Neuronal stem cell (in vitro differentiated cells): Measurements from ENCODE around the gene JMJD8.
A peak's percentile ranks its signal among the peaks of the same experiment; 100 is the strongest.

Source experiments
- DNase-seq: peaks from one replicate; pipeline ENCODE4 v3.0.0-alpha.2; 2013; ENCODE audit warnings: low spot score
- H2AFZ ChIP-seq: one replicate; pipeline ENCODE4 v1.6.1; 2013; ENCODE audit warnings: mild to moderate bottlenecking, low read length, inconsistent platforms
- H2AK5ac ChIP-seq: 2 replicates; pipeline ENCODE4 v1.6.1; 2013; ENCODE audit warnings: low read depth, mild to moderate bottlenecking, inconsistent platforms, low read length, moderate library complexity, mixed read lengths
- H2BK120ac ChIP-seq: 2 replicates; pipeline ENCODE4 v1.6.1; 2013; ENCODE audit warnings: low read depth, mild to moderate bottlenecking, inconsistent platforms, low read length, moderate library complexity, mixed read lengths
- H2BK12ac ChIP-seq: one replicate; pipeline ENCODE4 v1.6.1; 2013; ENCODE audit warnings: low read length, inconsistent platforms
- H2BK15ac ChIP-seq: 2 replicates; pipeline ENCODE4 v1.6.1; 2013; ENCODE audit warnings: mild to moderate bottlenecking, low read length, inconsistent platforms, mixed read lengths
- H2BK5ac ChIP-seq: one replicate; pipeline ENCODE4 v1.6.1; 2013; ENCODE audit warnings: inconsistent platforms, mild to moderate bottlenecking, low read length, moderate library complexity
- H3K14ac ChIP-seq: one replicate; pipeline ENCODE4 v1.6.1; 2013; ENCODE audit warnings: low read length, inconsistent platforms
- H3K18ac ChIP-seq: 2 replicates; pipeline ENCODE4 v1.6.1; 2013; ENCODE audit warnings: low read length, inconsistent platforms
- H3K23ac ChIP-seq: 2 replicates; pipeline ENCODE4 v1.6.1; 2013; ENCODE audit warnings: low read depth, mild to moderate bottlenecking, mixed read lengths, low read length, inconsistent platforms; ENCODE audit not compliant: poor library complexity
- H3K27ac ChIP-seq: replicated peaks from 3 replicates; pipeline ENCODE4 v1.5.1; 2013; ENCODE audit warnings: low read length, inconsistent platforms
- H3K27me3 ChIP-seq, 3 experiments: 2 replicates each; pipeline ENCODE4 v1.6.1; 2013; ENCODE audit warnings: low read length in 3 of 3, mild to moderate bottlenecking in 2 of 3, inconsistent platforms in 1 of 3, low read depth in 1 of 3, mixed read lengths in 1 of 3, moderate library complexity in 1 of 3; ENCODE audit not compliant: control insufficient read depth in 3 of 3, insufficient read depth in 3 of 3
- H3K36me3 ChIP-seq, 2 donors: replicated peaks in 1 of 2; 2 replicates each; pipeline ENCODE4 v1.6.1; 2013; ENCODE audit warnings: low read length in 2 of 2; ENCODE audit not compliant: control insufficient read depth in 2 of 2, insufficient read depth in 2 of 2
- H3K4ac ChIP-seq: 2 replicates; pipeline ENCODE4 v1.6.1; 2013; ENCODE audit warnings: inconsistent platforms, mild to moderate bottlenecking, low read length, moderate library complexity
- H3K4me1 ChIP-seq, 2 donors: 1 replicate in 1 of 2; 2 replicates in 1 of 2; pipeline ENCODE4 v1.6.1; 2013; ENCODE audit warnings: low read length in 2 of 2, low read depth in 1 of 2; ENCODE audit not compliant: control insufficient read depth in 2 of 2, insufficient read depth in 1 of 2
- H3K4me2 ChIP-seq: one replicate; pipeline ENCODE4 v1.6.1; 2013; ENCODE audit warnings: mild to moderate bottlenecking, low read length, inconsistent platforms; ENCODE audit not compliant: insufficient read depth, poor library complexity, severe bottlenecking
- H3K4me3 ChIP-seq, 2 donors: 2 replicates each; pipeline ENCODE4 v1.5.1; 2013; ENCODE audit warnings: low read length in 2 of 2, mild to moderate bottlenecking in 2 of 2, inconsistent platforms in 1 of 2, moderate library complexity in 1 of 2
- H3K79me1 ChIP-seq: one replicate; pipeline ENCODE4 v1.6.1; 2013; ENCODE audit warnings: low read depth, mild to moderate bottlenecking, inconsistent platforms, low read length, moderate library complexity
- H3K9ac ChIP-seq: one replicate; pipeline ENCODE4 v1.6.1; 2013; ENCODE audit warnings: mild to moderate bottlenecking, low read depth, low read length, inconsistent platforms; ENCODE audit not compliant: poor library complexity
- H3K9me3 ChIP-seq, 2 donors: replicated peaks in 1 of 2; 2 replicates each; pipeline versions ENCODE3 to v1.6.1; 2013; ENCODE audit warnings: low read length in 2 of 2, mild to moderate bottlenecking in 2 of 2, inconsistent platforms in 1 of 2, low read depth in 1 of 2, mixed read lengths in 1 of 2, moderate library complexity in 1 of 2; ENCODE audit not compliant: control insufficient read depth in 2 of 2, insufficient read depth in 1 of 2
- H4K8ac ChIP-seq: one replicate; pipeline ENCODE4 v1.6.1; 2013; ENCODE audit warnings: low read depth, mild to moderate bottlenecking, inconsistent platforms, low read length, moderate library complexity
- H4K91ac ChIP-seq: one replicate; pipeline ENCODE4 v1.6.1; 2013; ENCODE audit warnings: low read length, low read depth, mild to moderate bottlenecking, inconsistent platforms; ENCODE audit not compliant: poor library complexity
- WGBS, 2 donors: extraction: QIAGEN DNeasy Blood & Tissue Kit; methylation state at CpG; one replicate each; pipeline ENCODE4 v1.1.7; 2013; ENCODE audit warnings: missing lambda C conversion rate in 2 of 2, mixed read lengths in 1 of 2; ENCODE audit not compliant: insufficient read length in 2 of 2, insufficient replicate concordance in 1 of 2; ENCODE audit errors: extremely low coverage in 2 of 2; 5-methylcytosine and 5-hydroxymethylcytosine counted together

Gene JMJD8

DNA sequence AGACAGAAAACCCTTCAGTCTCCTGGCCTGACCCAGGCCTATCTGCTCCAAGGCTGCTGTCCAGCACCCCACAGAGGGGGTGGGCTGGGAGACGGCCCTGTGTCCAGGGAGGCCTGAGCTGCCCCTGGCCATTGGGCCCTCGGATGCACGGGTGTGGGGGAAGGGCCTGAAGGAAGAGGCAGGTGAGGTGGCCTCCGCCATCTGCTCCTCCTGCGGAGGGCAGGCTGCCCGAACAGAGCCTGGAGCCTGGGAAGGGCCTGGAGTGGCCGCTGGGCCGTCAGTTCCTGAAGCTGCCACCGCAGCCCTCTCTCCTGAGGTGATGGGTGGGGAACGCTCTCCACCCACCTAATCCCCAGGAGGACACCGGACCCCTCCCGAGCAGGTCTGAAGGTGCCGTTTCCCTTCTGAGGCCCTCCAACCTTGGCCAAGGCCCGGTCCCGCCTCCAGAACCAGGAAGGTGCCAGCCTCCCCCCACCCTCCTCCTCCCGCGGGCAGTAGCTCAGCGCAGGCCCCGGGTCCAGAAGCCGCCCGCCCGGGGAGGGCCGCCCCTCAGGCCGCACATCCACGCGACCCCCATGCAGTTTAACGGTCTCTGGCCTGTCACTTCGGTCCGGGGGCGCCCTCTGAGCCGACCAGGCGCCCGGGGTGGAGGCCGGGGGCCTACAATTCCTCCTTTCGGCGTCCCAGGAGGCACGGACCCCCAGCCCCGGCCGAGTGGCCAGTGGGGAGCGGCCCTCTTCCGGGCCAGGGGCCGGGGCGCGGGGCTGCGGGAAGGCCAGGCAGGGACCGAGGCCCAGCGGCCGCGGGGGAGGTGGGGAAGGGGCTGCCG, 20.6 kb upstream of the JMJD8 start:
- Histone ChIP-seq H3K27me3 (peaks cover 41 to 92% (median 51%) of the 10 kb centered on the region in 3 experiments), H2AK5ac (peak overlapping the region; percentile 81), H2BK15ac (no peak overlapping the region), H2BK12ac (no peak overlapping the region), H3K9ac (peak overlapping the region; percentile 60), H3K14ac (peak overlapping the region; percentile 17), H2BK120ac (peak overlapping the region; percentile 76), H3K4me3 (peak overlapping the region; percentile 30 to 64), H2BK5ac (peak overlapping the region; percentile 39), H3K23ac (peak overlapping the region; percentile 91), H3K79me1 (peaks cover 2% of the 10 kb centered on the region), H3K4me2 (peak overlapping the region; percentile 69), H3K9me3 (no peaks in the 10 kb centered on the region), H4K91ac (no peak overlapping the region), H3K27ac (no peak overlapping the region), H3K36me3 (no peaks in the 10 kb centered on the region), H2AFZ (peak overlapping the region; percentile 82), H3K4ac (no peak overlapping the region), H3K18ac (peak overlapping the region; percentile 83), H3K4me1 (peaks cover 5 to 35% of the 10 kb centered on the region in 2 donors), H4K8ac (no peak overlapping the region)
- DNase-seq, result no peak
- no CpG with 5 or more reads among the region's 50 CpGs for WGBS, 2 donors

- H3K18ac ChIP-seq, result no peak overlapping the region
- peaks cover under 1 to 29% of the 10 kb centered on the region in 2 donors for H3K4me1 ChIP-seq
- H3K27me3 ChIP-seq, result peaks cover 41 to 95% (median 51%) of the 10 kb centered on the region in 3 experiments
- H2BK12ac ChIP-seq, result no peak overlapping the region
- H3K23ac ChIP-seq, result peak overlapping the region; percentile 91
- H2BK15ac ChIP-seq, result peak overlapping the region; percentile 17
- H3K14ac ChIP-seq, result no peak overlapping the region
- no CpG with 5 or more reads among the region's 7 CpGs for WGBS, 2 donors
- no peak overlapping the region for H3K4me2 ChIP-seq
- H3K9ac ChIP-seq, result no peak overlapping the region
- peak overlapping the region; percentile 76 for H2BK120ac ChIP-seq
- peak overlapping the region; percentile 75 for H2BK5ac ChIP-seq
- H3K9me3 ChIP-seq, result no peaks in the 10 kb centered on the region
- no peak overlapping the region for H4K8ac ChIP-seq
- no peak overlapping the region for H4K91ac ChIP-seq
- peak overlapping the region in 1 of 2 donors; percentile 64 for H3K4me3 ChIP-seq
- H3K36me3 ChIP-seq, result no peaks in the 10 kb centered on the region
- DNase-seq, result no peak
- no peak overlapping the region for H2AFZ ChIP-seq
- H3K4ac ChIP-seq, result no peak overlapping the region
- no peak overlapping the region for H3K27ac ChIP-seq
- peaks cover 2% of the 10 kb centered on the region for H3K79me1 ChIP-seq
- H2AK5ac ChIP-seq, result no peak overlapping the region
Measured at GRCh38 chr16:704047-704446, 19.9 kb upstream of the JMJD8 start.

DNA sequence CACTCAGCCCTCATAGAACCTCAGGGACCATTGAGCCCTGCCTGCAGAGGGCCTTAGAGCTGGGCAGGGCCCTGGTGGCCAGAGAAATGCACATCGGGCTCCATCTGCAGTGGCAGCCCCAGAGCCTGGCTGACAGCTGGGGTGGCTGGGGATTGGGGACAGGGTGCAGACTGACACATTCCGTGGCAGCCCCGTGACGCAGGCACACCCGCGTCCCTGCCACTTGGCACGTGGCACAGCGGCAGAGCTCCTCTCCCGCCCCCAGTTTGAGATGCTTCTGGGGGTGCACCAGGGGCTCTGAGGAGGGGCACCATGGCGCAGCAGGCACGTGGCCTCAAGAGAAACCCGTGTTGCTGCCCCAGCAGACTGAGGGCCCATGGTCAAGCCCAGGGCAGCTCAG, 19.3 kb upstream of the JMJD8 start:
- peaks cover 41 to 92% (median 51%) of the 10 kb centered on the region in 3 experiments for H3K27me3 ChIP-seq
- H3K4ac ChIP-seq, result no peak overlapping the region
- no CpG with 5 or more reads among the region's 12 CpGs for WGBS, 2 donors
- no peak overlapping the region for H3K4me2 ChIP-seq
- peak overlapping the region; percentile 91 for H3K23ac ChIP-seq
- no peak overlapping the region for H2BK12ac ChIP-seq
- no peak overlapping the region for H4K91ac ChIP-seq
- no peak overlapping the region for H3K18ac ChIP-seq
- DNase-seq, result no peak
- H2BK15ac ChIP-seq, result peak overlapping the region; percentile 17
- no peak overlapping the region for H3K27ac ChIP-seq
- H3K36me3 ChIP-seq, result no peaks in the 10 kb centered on the region
- no peak overlapping the region for H3K14ac ChIP-seq
- H3K9ac ChIP-seq, result no peak overlapping the region
- H2AFZ ChIP-seq, result no peak overlapping the region
- H3K4me1 ChIP-seq, result peaks cover 0 to 25% of the 10 kb centered on the region in 2 donors
- H2BK5ac ChIP-seq, result peak overlapping the region; percentile 75
- H4K8ac ChIP-seq, result no peak overlapping the region
- H2AK5ac ChIP-seq, result no peak overlapping the region
- H3K79me1 ChIP-seq, result peaks cover 2% of the 10 kb centered on the region
- no peak overlapping the region for H2BK120ac ChIP-seq
- no peak overlapping the region for H3K4me3 ChIP-seq
- no peaks in the 10 kb centered on the region for H3K9me3 ChIP-seq

DNA sequence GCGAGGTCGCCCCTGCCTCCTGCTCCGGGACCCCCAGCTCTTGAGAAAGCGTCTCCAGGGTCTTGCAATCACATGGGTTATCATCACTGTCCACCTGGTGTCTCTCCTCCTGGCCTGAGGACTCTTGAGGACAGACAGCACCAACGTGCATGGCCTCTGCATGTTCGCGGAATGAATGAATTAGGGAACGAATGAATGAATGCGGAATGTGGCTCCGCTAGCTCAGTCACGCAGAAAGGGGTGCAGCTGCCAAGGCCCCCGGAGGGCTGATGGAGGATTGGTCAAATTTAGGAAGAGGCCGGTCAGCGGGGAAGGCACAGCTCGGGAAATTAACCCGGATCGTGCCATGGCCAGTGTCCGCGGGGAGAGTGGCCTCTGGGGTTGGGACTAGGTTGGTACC, 18.2 kb upstream of the JMJD8 start:
- no peak overlapping the region for H3K9ac ChIP-seq
- peaks cover 0 to 25% of the 10 kb centered on the region in 2 donors for H3K4me1 ChIP-seq
- no peak overlapping the region for H3K27ac ChIP-seq
- WGBS, 2 donors, result no CpG with 5 or more reads among the region's 19 CpGs
- H3K27me3 ChIP-seq, result peaks cover 41 to 87% (median 44%) of the 10 kb centered on the region in 3 experiments
- no peak overlapping the region for H2BK15ac ChIP-seq
- no peaks in the 10 kb centered on the region for H3K36me3 ChIP-seq
- H2AFZ ChIP-seq, result no peak overlapping the region
- H3K4me3 ChIP-seq, result peak overlapping the region in 1 of 2 donors; percentile 59
- no peak overlapping the region for H4K8ac ChIP-seq
- no peak overlapping the region for H3K14ac ChIP-seq
- H3K9me3 ChIP-seq, result no peaks in the 10 kb centered on the region
- no peak overlapping the region for H4K91ac ChIP-seq
- H3K4ac ChIP-seq, result no peak overlapping the region
- peak overlapping the region; percentile 17 for H3K18ac ChIP-seq
- no peak for DNase-seq
- no peak overlapping the region for H2BK12ac ChIP-seq
- no peak overlapping the region for H2AK5ac ChIP-seq
- no peak overlapping the region for H3K23ac ChIP-seq
- H2BK120ac ChIP-seq, result no peak overlapping the region
- no peak overlapping the region for H3K4me2 ChIP-seq
- H3K79me1 ChIP-seq, result peaks cover 2% of the 10 kb centered on the region
- H2BK5ac ChIP-seq, result peak overlapping the region; percentile 53
